ENCODE measurements around the gene WDR43.

DNA sequence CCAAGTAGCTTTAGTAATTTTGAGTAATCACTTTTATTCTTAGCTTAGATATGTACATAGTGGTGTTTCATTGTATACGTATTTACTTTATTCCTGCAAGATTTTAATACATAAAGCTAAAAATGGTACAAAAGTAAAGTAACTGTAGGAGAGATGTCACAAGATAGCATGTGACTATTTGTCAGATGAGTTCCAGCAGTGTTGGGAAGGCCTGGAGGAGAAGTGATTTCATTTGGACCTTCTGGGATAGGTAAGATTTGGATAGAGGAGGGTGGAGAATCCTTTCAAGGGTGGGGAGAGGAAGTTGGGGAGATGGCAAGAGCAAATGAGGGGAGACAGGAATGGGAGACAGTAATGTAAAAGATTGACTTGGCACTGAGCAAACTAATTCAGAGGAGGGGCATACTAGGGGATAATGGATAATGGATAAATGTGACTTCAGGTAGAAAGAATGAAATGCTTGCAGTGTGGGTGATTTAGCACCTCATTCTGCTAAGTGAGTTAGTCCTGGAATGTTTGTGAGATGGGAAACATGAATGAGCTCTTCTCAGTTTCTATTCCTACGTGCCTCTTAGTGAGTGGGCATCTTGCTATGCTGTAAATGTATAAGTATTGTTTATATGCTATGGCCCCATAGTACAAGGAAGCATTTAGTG is 10.5 kb downstream of the WDR43 start:
- TF ChIP-seq ARNT (IDR thresholded peaks at IDR 0.05) (no peak), SP1 (IDR thresholded peaks at IDR 0.05) (no peak), L3MBTL2 (conservative IDR thresholded peaks at IDR 0.05) (no peak), FOXK2 (IDR thresholded peaks at IDR 0.05) (no peak), ELF4 (IDR thresholded peaks at IDR 0.05) (no peak), FOXA1 (IDR thresholded peaks at IDR 0.05) (no peak), SUZ12 (IDR thresholded peaks at IDR 0.05) (no peak)
